Measurements from ENCODE around the gene RAB26. TPM values are rescaled to one million over a fixed set of nuclear protein-coding genes. Genes with fewer than 3 reads are reported as not detected.

Gene RAB26
- total RNA-seq, 1 donor from 2014 or later, result 292 TPM

- Mint-ChIP-seq H3K4me3 (ENCODE audit: unreplicated experiment) (no peak overlapping the region), H3K9me3 (ENCODE audit: unreplicated experiment) (no peaks in the 10 kb centered on the region), H3K36me3 (ENCODE audit: unreplicated experiment) (no peaks in the 10 kb centered on the region), H3K27ac (ENCODE audit: unreplicated experiment) (no peak overlapping the region), H3K27me3 (ENCODE audit: unreplicated experiment) (peaks cover 2% of the 10 kb centered on the region), H3K4me1 (ENCODE audit: low read depth, unreplicated experiment) (no peaks in the 10 kb centered on the region)
- DNase-seq, result no peak
- TF ChIP-seq CTCF (IDR thresholded peaks at IDR 0.05; ENCODE audit: partially characterized antibody, unreplicated experiment), result no peak
Measured at GRCh38 chr16:2175454-2175853, 27.0 kb downstream of the RAB26 start.

- Mint-ChIP-seq H3K4me3 (ENCODE audit: unreplicated experiment) (no peak overlapping the region), H3K27me3 (ENCODE audit: unreplicated experiment) (peaks cover 2% of the 10 kb centered on the region), H3K36me3 (ENCODE audit: unreplicated experiment) (no peaks in the 10 kb centered on the region), H3K4me1 (ENCODE audit: low read depth, unreplicated experiment) (no peaks in the 10 kb centered on the region), H3K9me3 (ENCODE audit: unreplicated experiment) (no peaks in the 10 kb centered on the region), H3K27ac (ENCODE audit: unreplicated experiment) (no peak overlapping the region)
- TF ChIP-seq CTCF (IDR thresholded peaks at IDR 0.05; ENCODE audit: partially characterized antibody, unreplicated experiment), result no peak
- no peak for DNase-seq
Measured at GRCh38 chr16:2176047-2176446, 27.6 kb downstream of the RAB26 start.

GRCh38 chr16:2177101-2177500 lies 28.7 kb downstream of the RAB26 start:
- no peak overlapping the region for H3K4me3 Mint-ChIP-seq (ENCODE audit: unreplicated experiment)
- peaks cover 1% of the 10 kb centered on the region for H3K4me1 Mint-ChIP-seq (ENCODE audit: low read depth, unreplicated experiment)
- no peaks in the 10 kb centered on the region for H3K36me3 Mint-ChIP-seq (ENCODE audit: unreplicated experiment)

GRCh38 chr16:2177561-2177960 lies 29.1 kb downstream of the RAB26 start:
- H3K9me3 Mint-ChIP-seq (ENCODE audit: unreplicated experiment), result peaks cover 3% of the 10 kb centered on the region
- H3K4me3 Mint-ChIP-seq (ENCODE audit: unreplicated experiment), result no peak overlapping the region
- no peaks in the 10 kb centered on the region for H3K27me3 Mint-ChIP-seq (ENCODE audit: unreplicated experiment)
- DNase-seq, result no peak
- H3K27ac Mint-ChIP-seq (ENCODE audit: unreplicated experiment), result no peak overlapping the region
- no peaks in the 10 kb centered on the region for H3K36me3 Mint-ChIP-seq (ENCODE audit: unreplicated experiment)
- peaks cover 1% of the 10 kb centered on the region for H3K4me1 Mint-ChIP-seq (ENCODE audit: low read depth, unreplicated experiment)
- TF ChIP-seq CTCF (IDR thresholded peaks at IDR 0.05; ENCODE audit: partially characterized antibody, unreplicated experiment), result no peak

More at GRCh38 chr16:2177101-2177500, 28.7 kb downstream of the RAB26 start:
- no peak overlapping the region for H3K27ac Mint-ChIP-seq (ENCODE audit: unreplicated experiment)
- no peaks in the 10 kb centered on the region for H3K27me3 Mint-ChIP-seq (ENCODE audit: unreplicated experiment)
- TF ChIP-seq CTCF (IDR thresholded peaks at IDR 0.05; ENCODE audit: partially characterized antibody, unreplicated experiment), result no peak
- no peak for DNase-seq
- H3K9me3 Mint-ChIP-seq (ENCODE audit: unreplicated experiment), result peaks cover 3% of the 10 kb centered on the region

GRCh38 chr16:2178321-2179106 lies 30.1 kb downstream of the RAB26 start:
- no peak for TF ChIP-seq CTCF (IDR thresholded peaks at IDR 0.05; ENCODE audit: partially characterized antibody, unreplicated experiment)
- Mint-ChIP-seq H3K27me3 (ENCODE audit: unreplicated experiment) (no peaks in the 10 kb centered on the region), H3K9me3 (ENCODE audit: unreplicated experiment) (peaks cover 3% of the 10 kb centered on the region), H3K27ac (ENCODE audit: unreplicated experiment) (no peak overlapping the region), H3K36me3 (ENCODE audit: unreplicated experiment) (no peaks in the 10 kb centered on the region), H3K4me3 (ENCODE audit: unreplicated experiment) (no peak overlapping the region), H3K4me1 (ENCODE audit: low read depth, unreplicated experiment) (peaks cover 1% of the 10 kb centered on the region)
- peak; percentile 61 for DNase-seq

Data from glutamatergic neuron (in vitro differentiated cells).